K562 (cell line): Measurements from ENCODE around the gene ZKSCAN8. TPM values are rescaled to one million over a fixed set of nuclear protein-coding genes. Genes with fewer than 3 reads are reported as not detected.

Experiments
- HNRNPL ChIP-seq: fragments of 200-400 bp; formaldehyde crosslinking; IDR thresholded peaks from 2 replicates; pipeline ENCODE4 v1.6.1; 2017; ENCODE audit warnings: low read depth, mild to moderate bottlenecking, low read length
- LEF1 ChIP-seq: fragments of 450-650 bp; IDR thresholded peaks from 2 replicates; pipeline ENCODE4 v1.6.1; 2016; ENCODE audit warnings: mild to moderate bottlenecking
- NFIX ChIP-seq: fragments of 250-450 bp; sonication (Bioruptor Pico); IDR thresholded peaks from 2 replicates; pipeline ENCODE4 v1.4.0; 2020; ENCODE audit warnings: low read depth, mild to moderate bottlenecking, moderate library complexity
- POLR2G ChIP-seq: fragments of 200-400 bp; formaldehyde crosslinking; IDR thresholded peaks from 2 replicates; pipeline ENCODE4 v1.6.1; 2017; ENCODE audit warnings: low read depth, mild to moderate bottlenecking, antibody characterized with exemption, low read length, moderate library complexity
- PTRF ChIP-seq: fragments of 450-650 bp; IDR thresholded peaks from 2 replicates; pipeline ENCODE4 v1.6.1; 2016; ENCODE audit warnings: mild to moderate bottlenecking, missing genetic modification characterization, missing compliant biosample characterization
- polyA plus RNA-seq, 8 experiments: library from polyadenylated mRNA; depleted of rRNA in 4 of 8; stranded (reverse) in 5 of 8; unstranded in 3 of 8; fragments of >200 nt; fragmentation: Nextera tagmentation in 2 of 8; fragmentation: Illumina TruSeq in 1 of 8; extraction: Ambion mirVana in 2 of 8; extraction: Trizol in 1 of 8; gene quantifications; 2 replicates each; pipeline versions ENCODE4 v1.2.1 to v1.2.3, GENCODE V29; 2011 to 2014; ENCODE audit warnings: inconsistent platforms in 1 of 8, missing spikeins in 1 of 8
- total RNA-seq, 7 experiments: library from RNA; depleted of rRNA in 6 of 7; stranded (reverse); fragments of >200 nt in 6 of 7; fragmentation: Illumina TruSeq in 2 of 7; extraction: Trizol in 2 of 7; gene quantifications; 2 replicates each; pipeline versions ENCODE4 v1.2.1 to v1.2.3, GENCODE V29; 2011 to 2021; ENCODE audit warnings: low replicate concordance in 1 of 7
- TF ChIP-seq, protein P1 (sequence below): fragments of 450-650 bp; IDR thresholded peaks from 2 replicates; pipeline ENCODE4 v1.6.1; 2018; ENCODE audit warnings: mild to moderate bottlenecking, low read depth; ENCODE audit not compliant: partially characterized antibody
- TF ChIP-seq, protein P2 (sequence below): sonication (generic); formaldehyde crosslinking; IDR thresholded peaks from 2 replicates; pipeline ENCODE4 v1.8.1; 2023; ENCODE audit warnings: missing genetic modification reagents, mild to moderate bottlenecking, borderline replicate concordance
- TF ChIP-seq, protein P3 (sequence below): conservative IDR thresholded peaks from 2 replicates; pipeline ENCODE4 v1.6.1; 2011; ENCODE audit warnings: low read depth, mild to moderate bottlenecking, low read length; ENCODE audit not compliant: control insufficient read depth
- TF ChIP-seq, protein P4 (sequence below), 2 experiments: fragments of 450-650 bp; formaldehyde crosslinking in 1 of 2; IDR thresholded peaks; 2 replicates each; pipeline versions ENCODE4 v1.4.0 to v1.6.1; 2014 to 2020; ENCODE audit warnings: mild to moderate bottlenecking in 2 of 2, borderline replicate concordance in 1 of 2, low read depth in 1 of 2

The ZKSCAN8 gene
- total and polyA plus RNA-seq, 9 of the 15 experiments (the other 6 are each of a cell fraction or from before 2014, with no cell fraction given), result 3.3 to 37.7 (median 21.7) TPM

DNA sequence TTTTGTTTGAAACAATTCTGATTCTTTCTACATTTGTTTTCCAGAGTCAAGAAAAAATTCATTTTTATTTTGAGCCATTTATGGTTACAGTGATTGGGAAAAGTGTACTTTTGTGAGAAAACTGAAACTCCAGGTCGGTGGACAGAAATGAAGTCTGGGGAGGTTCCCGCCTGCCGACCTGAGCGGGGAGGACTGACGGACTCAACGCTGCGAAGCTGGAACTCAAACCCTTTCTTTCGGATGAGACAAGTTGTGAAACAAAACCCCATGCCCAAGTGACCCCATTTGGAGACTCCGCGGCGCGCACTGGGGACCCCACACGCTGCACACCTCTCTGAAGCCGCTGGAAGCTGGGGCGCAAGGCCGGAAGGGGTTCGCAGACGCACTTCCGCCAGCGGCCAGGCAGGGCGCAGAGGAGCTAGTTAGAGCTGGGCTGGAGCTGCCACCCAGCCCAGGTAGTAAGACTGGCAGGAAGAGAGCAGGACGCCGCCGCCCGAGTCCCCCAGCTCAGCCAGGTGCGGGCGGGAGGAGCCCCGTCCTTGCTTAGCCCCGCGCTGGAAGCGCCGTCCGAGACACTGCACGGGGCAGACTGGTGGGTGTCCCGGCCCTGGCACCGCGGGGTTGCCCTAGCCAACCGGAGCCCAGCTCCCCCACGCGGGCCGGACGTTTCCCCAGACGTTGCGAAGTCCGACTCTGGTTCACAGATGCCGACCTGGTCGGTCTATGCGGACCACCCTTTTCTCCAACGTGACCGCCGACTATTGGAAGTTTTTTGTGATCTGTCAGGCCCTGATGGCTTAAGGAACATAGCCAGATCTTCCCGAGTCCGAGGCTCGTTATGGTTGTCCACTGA lies 37.1 kb upstream of the ZKSCAN8 start (continued):
- TF ChIP-seq NFIX (CRISPR knock-in tag), result no peak
- TF ChIP-seq, protein P1, sequence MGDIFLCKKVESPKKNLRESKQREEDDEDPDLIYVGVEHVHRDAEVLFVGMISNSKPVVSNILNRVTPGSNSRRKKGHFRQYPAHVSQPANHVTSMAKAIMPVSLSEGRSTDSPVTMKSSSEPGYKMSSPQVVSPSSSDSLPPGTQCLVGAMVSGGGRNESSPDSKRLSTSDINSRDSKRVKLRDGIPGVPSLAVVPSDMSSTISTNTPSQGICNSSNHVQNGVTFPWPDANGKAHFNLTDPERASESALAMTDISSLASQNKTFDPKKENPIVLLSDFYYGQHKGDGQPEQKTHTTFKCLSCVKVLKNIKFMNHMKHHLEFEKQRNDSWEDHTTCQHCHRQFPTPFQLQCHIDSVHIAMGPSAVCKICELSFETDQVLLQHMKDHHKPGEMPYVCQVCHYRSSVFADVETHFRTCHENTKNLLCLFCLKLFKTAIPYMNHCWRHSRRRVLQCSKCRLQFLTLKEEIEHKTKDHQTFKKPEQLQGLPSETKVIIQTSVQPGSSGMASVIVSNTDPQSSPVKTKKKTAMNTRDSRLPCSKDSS, result no peak
- TF ChIP-seq LEF1, result 0 out of 2 replicates have a peak, but pooled peaks have one; percentile 16
- TF ChIP-seq, protein P2, sequence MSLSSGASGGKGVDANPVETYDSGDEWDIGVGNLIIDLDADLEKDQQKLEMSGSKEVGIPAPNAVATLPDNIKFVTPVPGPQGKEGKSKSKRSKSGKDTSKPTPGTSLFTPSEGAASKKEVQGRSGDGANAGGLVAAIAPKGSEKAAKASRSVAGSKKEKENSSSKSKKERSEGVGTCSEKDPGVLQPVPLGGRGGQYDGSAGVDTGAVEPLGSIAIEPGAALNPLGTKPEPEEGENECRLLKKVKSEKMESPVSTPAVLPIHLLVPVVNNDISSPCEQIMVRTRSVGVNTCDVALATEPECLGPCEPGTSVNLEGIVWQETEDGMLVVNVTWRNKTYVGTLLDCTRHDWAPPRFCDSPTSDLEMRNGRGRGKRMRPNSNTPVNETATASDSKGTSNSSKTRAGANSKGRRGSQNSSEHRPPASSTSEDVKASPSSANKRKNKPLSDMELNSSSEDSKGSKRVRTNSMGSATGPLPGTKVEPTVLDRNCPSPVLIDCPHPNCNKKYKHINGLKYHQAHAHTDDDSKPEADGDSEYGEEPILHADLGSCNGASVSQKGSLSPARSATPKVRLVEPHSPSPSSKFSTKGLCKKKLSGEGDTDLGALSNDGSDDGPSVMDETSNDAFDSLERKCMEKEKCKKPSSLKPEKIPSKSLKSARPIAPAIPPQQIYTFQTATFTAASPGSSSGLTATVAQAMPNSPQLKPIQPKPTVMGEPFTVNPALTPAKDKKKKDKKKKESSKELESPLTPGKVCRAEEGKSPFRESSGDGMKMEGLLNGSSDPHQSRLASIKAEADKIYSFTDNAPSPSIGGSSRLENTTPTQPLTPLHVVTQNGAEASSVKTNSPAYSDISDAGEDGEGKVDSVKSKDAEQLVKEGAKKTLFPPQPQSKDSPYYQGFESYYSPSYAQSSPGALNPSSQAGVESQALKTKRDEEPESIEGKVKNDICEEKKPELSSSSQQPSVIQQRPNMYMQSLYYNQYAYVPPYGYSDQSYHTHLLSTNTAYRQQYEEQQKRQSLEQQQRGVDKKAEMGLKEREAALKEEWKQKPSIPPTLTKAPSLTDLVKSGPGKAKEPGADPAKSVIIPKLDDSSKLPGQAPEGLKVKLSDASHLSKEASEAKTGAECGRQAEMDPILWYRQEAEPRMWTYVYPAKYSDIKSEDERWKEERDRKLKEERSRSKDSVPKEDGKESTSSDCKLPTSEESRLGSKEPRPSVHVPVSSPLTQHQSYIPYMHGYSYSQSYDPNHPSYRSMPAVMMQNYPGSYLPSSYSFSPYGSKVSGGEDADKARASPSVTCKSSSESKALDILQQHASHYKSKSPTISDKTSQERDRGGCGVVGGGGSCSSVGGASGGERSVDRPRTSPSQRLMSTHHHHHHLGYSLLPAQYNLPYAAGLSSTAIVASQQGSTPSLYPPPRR (CRISPR knock-in tag), result 0 out of 2 replicates have a peak, but pooled peaks have one; percentile 78
- TF ChIP-seq, protein P3, sequence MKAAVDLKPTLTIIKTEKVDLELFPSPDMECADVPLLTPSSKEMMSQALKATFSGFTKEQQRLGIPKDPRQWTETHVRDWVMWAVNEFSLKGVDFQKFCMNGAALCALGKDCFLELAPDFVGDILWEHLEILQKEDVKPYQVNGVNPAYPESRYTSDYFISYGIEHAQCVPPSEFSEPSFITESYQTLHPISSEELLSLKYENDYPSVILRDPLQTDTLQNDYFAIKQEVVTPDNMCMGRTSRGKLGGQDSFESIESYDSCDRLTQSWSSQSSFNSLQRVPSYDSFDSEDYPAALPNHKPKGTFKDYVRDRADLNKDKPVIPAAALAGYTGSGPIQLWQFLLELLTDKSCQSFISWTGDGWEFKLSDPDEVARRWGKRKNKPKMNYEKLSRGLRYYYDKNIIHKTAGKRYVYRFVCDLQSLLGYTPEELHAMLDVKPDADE, result 0 out of 2 replicates have a peak, but pooled peaks have one; percentile 51
- TF ChIP-seq, protein P4, sequence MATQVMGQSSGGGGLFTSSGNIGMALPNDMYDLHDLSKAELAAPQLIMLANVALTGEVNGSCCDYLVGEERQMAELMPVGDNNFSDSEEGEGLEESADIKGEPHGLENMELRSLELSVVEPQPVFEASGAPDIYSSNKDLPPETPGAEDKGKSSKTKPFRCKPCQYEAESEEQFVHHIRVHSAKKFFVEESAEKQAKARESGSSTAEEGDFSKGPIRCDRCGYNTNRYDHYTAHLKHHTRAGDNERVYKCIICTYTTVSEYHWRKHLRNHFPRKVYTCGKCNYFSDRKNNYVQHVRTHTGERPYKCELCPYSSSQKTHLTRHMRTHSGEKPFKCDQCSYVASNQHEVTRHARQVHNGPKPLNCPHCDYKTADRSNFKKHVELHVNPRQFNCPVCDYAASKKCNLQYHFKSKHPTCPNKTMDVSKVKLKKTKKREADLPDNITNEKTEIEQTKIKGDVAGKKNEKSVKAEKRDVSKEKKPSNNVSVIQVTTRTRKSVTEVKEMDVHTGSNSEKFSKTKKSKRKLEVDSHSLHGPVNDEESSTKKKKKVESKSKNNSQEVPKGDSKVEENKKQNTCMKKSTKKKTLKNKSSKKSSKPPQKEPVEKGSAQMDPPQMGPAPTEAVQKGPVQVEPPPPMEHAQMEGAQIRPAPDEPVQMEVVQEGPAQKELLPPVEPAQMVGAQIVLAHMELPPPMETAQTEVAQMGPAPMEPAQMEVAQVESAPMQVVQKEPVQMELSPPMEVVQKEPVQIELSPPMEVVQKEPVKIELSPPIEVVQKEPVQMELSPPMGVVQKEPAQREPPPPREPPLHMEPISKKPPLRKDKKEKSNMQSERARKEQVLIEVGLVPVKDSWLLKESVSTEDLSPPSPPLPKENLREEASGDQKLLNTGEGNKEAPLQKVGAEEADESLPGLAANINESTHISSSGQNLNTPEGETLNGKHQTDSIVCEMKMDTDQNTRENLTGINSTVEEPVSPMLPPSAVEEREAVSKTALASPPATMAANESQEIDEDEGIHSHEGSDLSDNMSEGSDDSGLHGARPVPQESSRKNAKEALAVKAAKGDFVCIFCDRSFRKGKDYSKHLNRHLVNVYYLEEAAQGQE (IDR thresholded peaks at IDR 0.05; ENCODE audit: borderline replicate concordance), result peak; percentile 63
- TF ChIP-seq, protein P4 (CRISPR knock-in tag; IDR thresholded peaks at IDR 0.05; ENCODE audit: low read depth), result peak; percentile 75
- peak; percentile 96 for TF ChIP-seq POLR2G
- TF ChIP-seq PTRF (tag), result no peak
- TF ChIP-seq HNRNPL, result peak; percentile 99
